ENCODE results near the gene RBM4B.

- TF ChIP-seq CTCF (IDR thresholded peaks at IDR 0.05) (no peak), POLR2AphosphoS5 (IDR thresholded peaks at IDR 0.05) (no peak), POLR2A (IDR thresholded peaks at IDR 0.05) (no peak), EP300 (IDR thresholded peaks at IDR 0.05) (no peak)
Observed at GRCh38 chr11:66625752-66626149, 51.9 kb downstream of the RBM4B start.

Data from stomach (tissue), 4 donors.